ENCODE results near the gene MAP1LC3B.

Gene MAP1LC3B

DNA sequence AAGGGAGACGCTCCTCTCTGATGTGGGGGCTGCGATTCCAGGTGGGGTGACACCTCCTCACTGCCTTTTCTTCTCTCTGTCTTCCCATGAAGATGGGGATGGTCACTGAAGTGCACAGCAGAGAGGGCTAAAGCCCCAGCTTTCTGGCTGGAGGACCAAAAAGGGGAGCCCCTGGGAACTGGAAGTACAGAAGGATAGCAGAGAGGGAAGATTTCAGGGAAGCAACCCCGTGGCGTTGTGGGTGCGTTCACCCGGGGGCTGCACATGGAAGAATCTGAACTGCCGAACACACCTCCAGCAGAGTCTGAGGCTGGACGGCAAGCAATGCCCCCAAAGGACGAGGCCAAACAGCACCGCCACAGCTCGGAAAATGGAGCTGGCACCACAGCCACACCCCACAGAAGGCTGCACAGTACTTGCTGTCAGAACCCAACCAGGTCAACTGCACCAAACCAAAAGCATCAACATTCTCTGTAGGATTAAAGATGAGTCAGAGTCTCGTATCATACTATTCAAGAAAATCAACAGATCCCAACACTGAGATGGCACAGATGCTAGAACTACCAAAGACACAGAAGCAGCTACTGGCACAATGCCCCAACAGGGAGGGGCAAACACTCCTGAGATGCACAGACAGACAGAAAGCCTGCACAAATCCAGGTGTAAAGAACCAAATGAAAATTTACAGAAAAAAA, 49.9 kb downstream of the MAP1LC3B start:
- TF ChIP-seq POLR2AphosphoS5 (IDR thresholded peaks at IDR 0.05; ENCODE audit: low read depth, low read length) (no peak), TAF1 (IDR thresholded peaks at IDR 0.05; ENCODE audit: borderline replicate concordance, insufficient read depth, low read length) (no peak), FOXP2 (optimal IDR thresholded peaks at IDR 0.05; ENCODE audit: borderline replicate concordance, extremely low read depth, extremely low read length, insufficient read depth) (no peak), SIN3A (IDR thresholded peaks at IDR 0.05; ENCODE audit: borderline replicate concordance, insufficient read depth, low read length) (no peak)
- TF ChIP-seq, protein P1, sequence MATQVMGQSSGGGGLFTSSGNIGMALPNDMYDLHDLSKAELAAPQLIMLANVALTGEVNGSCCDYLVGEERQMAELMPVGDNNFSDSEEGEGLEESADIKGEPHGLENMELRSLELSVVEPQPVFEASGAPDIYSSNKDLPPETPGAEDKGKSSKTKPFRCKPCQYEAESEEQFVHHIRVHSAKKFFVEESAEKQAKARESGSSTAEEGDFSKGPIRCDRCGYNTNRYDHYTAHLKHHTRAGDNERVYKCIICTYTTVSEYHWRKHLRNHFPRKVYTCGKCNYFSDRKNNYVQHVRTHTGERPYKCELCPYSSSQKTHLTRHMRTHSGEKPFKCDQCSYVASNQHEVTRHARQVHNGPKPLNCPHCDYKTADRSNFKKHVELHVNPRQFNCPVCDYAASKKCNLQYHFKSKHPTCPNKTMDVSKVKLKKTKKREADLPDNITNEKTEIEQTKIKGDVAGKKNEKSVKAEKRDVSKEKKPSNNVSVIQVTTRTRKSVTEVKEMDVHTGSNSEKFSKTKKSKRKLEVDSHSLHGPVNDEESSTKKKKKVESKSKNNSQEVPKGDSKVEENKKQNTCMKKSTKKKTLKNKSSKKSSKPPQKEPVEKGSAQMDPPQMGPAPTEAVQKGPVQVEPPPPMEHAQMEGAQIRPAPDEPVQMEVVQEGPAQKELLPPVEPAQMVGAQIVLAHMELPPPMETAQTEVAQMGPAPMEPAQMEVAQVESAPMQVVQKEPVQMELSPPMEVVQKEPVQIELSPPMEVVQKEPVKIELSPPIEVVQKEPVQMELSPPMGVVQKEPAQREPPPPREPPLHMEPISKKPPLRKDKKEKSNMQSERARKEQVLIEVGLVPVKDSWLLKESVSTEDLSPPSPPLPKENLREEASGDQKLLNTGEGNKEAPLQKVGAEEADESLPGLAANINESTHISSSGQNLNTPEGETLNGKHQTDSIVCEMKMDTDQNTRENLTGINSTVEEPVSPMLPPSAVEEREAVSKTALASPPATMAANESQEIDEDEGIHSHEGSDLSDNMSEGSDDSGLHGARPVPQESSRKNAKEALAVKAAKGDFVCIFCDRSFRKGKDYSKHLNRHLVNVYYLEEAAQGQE (IDR thresholded peaks at IDR 0.05; ENCODE audit: insufficient read depth in 1 of 2, low read depth in 2 of 2, low read length in 2 of 2): no peak

DNA sequence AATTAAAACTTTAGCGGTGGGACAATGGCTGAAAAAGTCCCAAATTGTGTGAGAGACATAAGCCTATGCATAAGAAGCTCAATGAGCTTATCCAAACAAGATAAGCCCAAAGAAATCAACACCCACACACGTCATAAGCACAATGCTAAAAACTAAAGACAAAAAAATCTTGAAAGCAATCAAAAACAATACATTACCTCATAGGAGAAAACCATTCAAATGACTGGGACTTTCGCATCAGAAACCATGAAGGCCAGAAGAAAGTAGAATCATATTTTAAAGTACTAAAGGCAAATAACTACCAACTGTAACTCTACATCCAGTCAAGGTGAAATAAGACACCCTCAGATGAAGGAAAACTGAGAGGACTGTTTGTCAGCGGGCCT, 50.4 kb downstream of the MAP1LC3B start:
- TF ChIP-seq, protein P1 (IDR thresholded peaks at IDR 0.05; ENCODE audit: insufficient read depth in 1 of 2, low read depth in 2 of 2, low read length in 2 of 2): no peak

DNA sequence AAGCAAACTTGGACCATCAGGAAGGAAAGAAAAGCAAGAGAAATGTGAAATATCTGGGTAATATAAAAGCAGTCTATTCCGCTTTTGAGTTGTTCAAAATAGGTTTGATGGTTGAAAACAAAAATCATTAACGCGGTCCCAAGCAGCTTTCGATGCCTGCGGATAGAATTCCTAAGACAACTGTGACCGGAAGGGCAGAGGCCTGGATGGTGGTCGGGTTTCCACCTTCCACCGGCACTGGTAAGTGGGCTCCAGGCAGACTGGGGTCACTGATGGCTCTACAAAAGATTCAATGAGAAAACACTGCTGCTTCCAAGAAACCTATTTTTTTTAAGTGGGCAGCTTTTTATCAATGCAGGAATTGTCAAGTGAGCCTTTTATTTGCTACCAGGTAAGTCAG, 50.9 kb downstream of the MAP1LC3B start:
- no peak for TF ChIP-seq SIN3A (IDR thresholded peaks at IDR 0.05; ENCODE audit: borderline replicate concordance, insufficient read depth, low read length)
- TF ChIP-seq, protein P1 (IDR thresholded peaks at IDR 0.05; ENCODE audit: insufficient read depth in 1 of 2, low read depth in 2 of 2, low read length in 2 of 2): no peak
- no peak for TF ChIP-seq FOXP2 (optimal IDR thresholded peaks at IDR 0.05; ENCODE audit: borderline replicate concordance, extremely low read depth, extremely low read length, insufficient read depth)
- TF ChIP-seq POLR2AphosphoS5 (IDR thresholded peaks at IDR 0.05; ENCODE audit: low read depth, low read length): no peak
- no peak for TF ChIP-seq TAF1 (IDR thresholded peaks at IDR 0.05; ENCODE audit: borderline replicate concordance, insufficient read depth, low read length)

DNA sequence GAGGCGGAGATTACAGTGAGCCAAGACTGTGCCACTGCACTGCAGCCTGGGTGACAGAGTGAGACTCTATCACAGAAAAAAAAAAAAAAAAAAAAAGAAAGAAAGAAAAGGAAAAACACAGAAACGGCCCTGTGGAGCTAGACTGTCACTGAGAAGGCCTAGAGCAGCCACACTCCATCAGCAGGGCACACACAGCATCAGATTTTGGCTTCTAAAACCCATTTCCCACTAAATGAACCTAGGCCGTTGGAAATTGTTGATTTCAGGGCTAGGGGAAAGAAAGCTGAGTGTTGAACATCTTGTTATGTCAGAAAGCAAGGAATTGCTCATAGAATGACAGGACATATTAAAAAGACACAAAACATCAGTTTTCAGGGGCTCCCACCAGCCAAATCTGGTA, 51.8 kb downstream of the MAP1LC3B start:
- TF ChIP-seq FOXP2 (optimal IDR thresholded peaks at IDR 0.05; ENCODE audit: borderline replicate concordance, extremely low read depth, extremely low read length, insufficient read depth) (no peak), SIN3A (IDR thresholded peaks at IDR 0.05; ENCODE audit: borderline replicate concordance, insufficient read depth, low read length) (no peak), POLR2AphosphoS5 (IDR thresholded peaks at IDR 0.05; ENCODE audit: low read depth, low read length) (no peak), TAF1 (IDR thresholded peaks at IDR 0.05; ENCODE audit: borderline replicate concordance, insufficient read depth, low read length) (no peak)
- TF ChIP-seq, protein P1 (IDR thresholded peaks at IDR 0.05; ENCODE audit: insufficient read depth in 1 of 2, low read depth in 2 of 2, low read length in 2 of 2): no peak

DNA sequence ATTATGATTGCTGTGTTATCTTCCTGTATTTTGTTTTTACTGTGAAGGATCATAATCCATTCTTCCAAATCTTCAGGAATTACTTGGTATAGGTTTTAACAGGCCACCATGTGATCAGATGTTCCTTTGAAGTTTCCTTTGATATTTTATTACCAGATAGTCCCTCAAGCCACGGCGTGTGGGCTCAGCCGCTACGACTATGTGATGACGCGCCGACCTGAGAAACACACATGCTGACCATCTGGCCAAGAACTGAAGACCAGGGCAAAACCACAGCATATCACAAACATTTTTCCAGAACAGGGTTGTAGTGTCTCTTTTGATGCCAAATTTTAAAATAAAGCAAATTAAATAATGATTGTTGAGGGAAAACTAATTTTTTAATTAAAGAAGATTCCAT, 53.4 kb downstream of the MAP1LC3B start:
- TF ChIP-seq SIN3A (IDR thresholded peaks at IDR 0.05; ENCODE audit: borderline replicate concordance, insufficient read depth, low read length) (no peak), POLR2AphosphoS5 (IDR thresholded peaks at IDR 0.05; ENCODE audit: low read depth, low read length) (no peak)

Measured in PFSK-1 (cell line).